M059J (cell line): Measurements from ENCODE around the gene NIBAN1. TPM values are rescaled to one million over a fixed set of nuclear protein-coding genes. Genes with fewer than 3 reads are reported as not detected.
"Not testable (repeated sequence)": the region's sequence is repeated elsewhere in the genome, so short reads cannot be mapped to it uniquely, and the experiment has no call there.

ENCODE experiments used
- DNase-seq: peaks from one replicate; pipeline ENCODE4 v3.0.0-alpha.2; 2012; ENCODE audit warnings: low read depth
- total RNA-seq: library from RNA; depleted of rRNA; stranded (reverse); fragments of >200 nt; shearing (Covaris generic); gene quantifications from 2 replicates; pipeline ENCODE4 v1.2.3, GENCODE V29; 2014; rRNA removed

Gene NIBAN1, protein sequence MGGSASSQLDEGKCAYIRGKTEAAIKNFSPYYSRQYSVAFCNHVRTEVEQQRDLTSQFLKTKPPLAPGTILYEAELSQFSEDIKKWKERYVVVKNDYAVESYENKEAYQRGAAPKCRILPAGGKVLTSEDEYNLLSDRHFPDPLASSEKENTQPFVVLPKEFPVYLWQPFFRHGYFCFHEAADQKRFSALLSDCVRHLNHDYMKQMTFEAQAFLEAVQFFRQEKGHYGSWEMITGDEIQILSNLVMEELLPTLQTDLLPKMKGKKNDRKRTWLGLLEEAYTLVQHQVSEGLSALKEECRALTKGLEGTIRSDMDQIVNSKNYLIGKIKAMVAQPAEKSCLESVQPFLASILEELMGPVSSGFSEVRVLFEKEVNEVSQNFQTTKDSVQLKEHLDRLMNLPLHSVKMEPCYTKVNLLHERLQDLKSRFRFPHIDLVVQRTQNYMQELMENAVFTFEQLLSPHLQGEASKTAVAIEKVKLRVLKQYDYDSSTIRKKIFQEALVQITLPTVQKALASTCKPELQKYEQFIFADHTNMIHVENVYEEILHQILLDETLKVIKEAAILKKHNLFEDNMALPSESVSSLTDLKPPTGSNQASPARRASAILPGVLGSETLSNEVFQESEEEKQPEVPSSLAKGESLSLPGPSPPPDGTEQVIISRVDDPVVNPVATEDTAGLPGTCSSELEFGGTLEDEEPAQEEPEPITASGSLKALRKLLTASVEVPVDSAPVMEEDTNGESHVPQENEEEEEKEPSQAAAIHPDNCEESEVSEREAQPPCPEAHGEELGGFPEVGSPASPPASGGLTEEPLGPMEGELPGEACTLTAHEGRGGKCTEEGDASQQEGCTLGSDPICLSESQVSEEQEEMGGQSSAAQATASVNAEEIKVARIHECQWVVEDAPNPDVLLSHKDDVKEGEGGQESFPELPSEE
- total RNA-seq, result 23.3 and 36.0 TPM in 2 replicates

DNA sequence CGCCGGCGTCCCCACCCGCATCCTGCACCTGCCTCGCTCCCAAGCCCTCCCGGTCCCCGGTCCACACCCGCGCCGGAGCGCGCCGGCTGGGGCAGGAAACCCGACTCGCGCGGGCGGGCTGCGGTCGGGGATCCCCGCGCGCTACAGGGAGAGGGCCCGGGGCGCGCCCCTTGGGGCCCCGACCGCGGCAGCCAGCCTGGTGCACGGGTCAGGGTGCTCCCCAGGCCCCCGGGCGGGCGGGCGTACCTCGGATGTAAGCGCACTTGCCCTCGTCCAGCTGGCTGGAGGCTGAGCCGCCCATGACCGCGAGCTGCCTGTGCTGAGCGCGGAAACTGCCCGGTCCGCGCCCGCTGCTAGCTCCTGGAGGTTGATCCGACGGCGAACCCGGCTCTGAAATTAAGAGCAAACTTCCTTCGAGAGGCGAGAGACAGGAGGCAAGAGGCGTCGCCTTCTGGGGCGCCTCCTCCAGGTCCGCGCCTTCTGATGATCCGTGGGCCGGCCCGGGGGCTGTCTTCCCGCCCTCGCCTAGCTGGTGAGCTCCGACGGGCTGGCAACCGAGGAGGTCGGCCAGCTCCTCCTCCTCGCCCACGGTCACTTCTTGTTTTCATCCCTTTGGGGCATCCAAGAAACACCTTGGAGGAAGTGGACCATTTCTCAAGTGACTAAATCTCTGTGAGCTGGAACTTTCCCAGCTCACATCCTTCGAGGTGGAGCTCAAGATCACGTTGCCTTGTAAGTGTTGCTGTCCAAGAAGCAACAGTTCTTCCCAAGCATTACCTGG is at the start of gene NIBAN1:
TSS of gene NIBAN1 (minus strand) at position 453 of the 781 bp plus-strand sequence. CDS start at position 301, 152 bp downstream.
- DNase-seq, result peak; percentile 82

DNA sequence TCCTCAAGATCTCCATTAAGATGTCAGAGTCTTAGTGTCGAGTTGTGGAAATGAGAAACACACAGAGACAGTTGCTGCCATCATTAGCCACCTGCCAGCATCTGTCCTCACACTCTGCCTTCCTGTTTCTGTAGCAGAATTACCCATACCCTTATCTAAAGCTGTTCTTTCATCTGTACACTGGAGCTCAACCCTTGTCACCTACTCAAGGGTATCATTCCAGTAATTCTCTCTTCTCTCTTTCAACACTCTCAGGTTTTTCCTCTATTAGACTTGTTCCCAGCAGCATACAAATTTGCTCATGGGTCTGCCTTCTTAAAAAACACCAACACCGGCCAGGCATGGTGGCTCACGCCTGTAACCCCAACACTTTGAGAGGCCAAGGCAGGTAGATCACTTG is 43.7 kb upstream of the NIBAN1 start:
- no peak for DNase-seq

DNA sequence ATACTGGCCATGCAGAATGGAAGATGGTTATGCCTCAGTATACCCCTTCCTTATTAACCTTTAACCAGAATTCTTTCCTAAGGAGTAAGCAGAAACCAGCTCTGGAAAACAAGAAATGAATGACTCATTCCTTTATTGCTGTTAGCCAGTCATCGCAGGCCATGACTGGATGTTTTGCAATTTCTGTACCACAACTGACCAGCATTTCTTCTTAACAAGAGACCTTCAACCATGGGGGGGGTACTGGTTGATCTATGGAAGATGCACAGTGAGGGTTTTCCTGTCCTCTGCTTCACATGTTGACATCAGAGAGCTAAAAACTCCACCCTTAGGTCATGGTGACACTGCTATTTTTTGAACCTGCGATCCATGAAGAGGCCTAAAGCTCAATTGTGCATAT is 43.0 kb upstream of the NIBAN1 start:
- DNase-seq, result peak; percentile 90

DNA sequence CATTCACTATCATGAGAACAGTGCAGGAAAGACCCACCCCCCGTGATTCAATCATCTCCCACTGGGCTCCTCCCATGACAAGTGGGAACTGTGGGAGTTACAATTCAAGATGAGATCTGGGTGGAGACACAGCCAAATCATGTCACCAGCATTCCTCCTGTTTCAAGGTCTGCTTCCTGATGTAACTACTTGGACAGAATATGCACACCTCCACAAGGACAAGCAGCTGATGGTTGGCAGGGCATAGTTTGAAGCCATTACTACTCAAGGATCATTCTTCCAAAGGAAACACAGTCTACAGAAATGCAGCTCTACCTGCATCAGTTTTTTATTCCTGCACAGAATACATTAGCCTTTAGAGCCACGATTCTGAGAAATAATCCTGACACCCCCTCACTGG is 42.6 kb upstream of the NIBAN1 start:
- peak; percentile 38 for DNase-seq

DNA sequence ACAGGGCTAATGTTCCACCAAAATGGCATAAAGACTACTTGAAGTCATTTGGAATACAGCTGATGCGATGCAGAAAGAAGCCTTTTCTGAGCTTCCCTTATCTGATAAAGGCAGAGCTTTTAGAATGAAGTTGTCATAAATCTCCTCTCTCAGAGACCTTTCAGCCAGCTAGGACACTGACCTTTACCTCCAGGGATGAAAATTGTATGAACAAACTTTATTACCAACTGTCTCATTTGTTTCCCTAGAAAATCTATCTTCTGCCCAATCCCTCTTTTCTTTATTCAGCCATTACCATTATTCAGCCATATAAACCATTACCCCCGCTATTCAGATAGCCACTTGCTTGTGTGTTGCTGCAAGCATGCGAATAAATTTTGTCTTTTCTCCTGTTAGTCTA is 41.3 kb upstream of the NIBAN1 start:
- DNase-seq, result no peak

DNA sequence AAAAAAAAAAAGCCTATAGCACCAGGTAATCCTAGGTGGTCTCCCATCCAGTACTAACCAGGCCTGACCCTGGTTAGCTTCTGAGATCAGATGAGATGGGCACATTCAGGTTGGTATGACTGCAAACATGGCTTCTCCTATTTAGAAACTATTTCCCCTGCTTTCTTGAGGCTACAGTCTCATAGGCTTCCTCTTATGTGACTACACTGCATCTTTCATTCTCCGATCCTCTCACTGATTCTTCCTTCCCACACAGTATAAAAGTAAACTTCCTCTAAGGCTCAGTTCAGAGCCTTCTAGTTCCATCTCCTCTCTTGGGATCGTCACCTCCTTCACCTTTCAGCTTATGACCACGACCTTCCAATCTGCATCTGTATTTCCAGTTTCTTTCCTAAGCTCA is 40.6 kb upstream of the NIBAN1 start:
- no peak for DNase-seq

DNA sequence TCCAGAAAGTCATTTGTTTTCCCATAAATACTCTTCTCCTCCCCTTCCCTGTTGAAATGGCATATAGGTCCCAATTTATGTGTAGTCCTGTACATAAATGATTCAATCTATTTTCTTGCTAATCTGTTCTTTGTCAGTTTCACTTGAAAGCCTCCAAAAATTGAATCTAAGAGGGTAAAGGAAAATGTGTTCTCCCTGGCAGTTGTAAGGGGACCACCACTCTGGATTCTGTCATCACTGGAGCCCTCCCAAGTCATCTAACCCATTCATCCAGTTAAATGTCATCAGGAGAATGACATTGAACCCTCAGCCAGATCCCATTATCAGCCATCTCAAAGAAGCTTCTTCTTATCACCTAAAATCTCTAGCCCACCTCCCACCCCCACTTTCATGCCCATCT is 36.1 kb upstream of the NIBAN1 start:
- no peak for DNase-seq

DNA sequence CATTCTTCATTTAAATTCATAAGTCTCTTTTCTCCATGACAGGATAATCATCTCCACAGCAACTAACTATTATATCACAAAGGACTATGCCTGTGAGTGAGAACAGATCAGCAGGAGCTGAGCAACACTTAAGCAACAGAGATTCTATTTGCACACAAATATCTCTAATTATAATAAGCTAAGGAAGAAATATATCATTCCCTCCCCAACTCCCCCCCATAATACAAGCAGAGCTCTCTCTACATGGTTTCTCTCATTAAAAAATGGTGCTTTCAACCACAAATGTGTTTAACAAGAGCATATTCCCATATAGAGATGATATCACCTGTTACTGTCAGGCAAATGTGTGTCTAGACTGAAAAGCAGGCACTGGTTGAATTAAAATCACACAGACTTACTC is 34.5 kb upstream of the NIBAN1 start:
- no peak for DNase-seq

DNA sequence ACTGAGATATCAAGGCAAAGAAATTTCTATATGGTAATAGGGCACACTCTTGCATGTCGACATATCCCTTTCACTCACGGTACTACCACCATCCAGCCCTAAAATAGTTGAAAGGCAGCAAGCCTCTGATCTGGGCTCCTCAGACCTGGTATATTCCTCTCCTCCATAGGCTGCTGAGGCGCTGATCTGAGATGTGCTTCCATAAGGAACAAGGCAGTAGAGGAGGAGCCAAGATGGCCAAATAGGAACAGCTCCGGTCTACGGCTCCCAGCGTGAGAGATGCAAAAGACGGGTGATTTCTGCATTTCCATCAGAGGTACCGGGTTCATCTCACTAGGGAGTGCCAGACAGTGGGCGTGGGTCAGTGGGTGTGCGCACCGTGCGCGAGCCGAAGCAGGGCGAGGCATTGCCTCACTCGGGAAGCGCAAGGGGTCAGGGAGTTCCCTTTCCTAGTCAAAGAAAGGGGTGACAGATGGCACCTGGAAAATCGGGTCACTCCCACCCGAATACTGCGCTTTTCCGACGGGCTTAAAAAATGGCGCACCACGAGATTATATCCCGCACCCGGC is 27.1 kb upstream of the NIBAN1 start:
- DNase-seq, result not testable (repeated sequence)

DNA sequence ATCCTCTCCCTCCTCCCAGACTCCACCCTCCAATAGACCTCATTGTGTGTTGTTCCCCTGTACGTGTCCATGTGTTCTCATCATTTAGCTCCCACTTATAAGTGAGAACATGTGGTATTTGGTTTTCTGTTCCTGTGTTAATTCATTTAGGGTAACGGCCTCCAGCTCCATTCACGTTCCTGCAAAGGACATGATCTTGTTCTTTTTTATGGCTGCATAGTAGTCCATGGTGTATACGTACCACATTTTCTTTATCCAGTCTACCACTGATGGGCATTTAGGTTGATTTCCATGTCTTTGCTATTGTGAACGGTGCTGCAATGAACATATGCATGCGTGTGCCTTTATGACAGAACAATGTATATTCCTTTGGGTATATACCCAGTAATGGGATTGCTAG is 25.7 kb upstream of the NIBAN1 start:
- not testable (repeated sequence) for DNase-seq

DNA sequence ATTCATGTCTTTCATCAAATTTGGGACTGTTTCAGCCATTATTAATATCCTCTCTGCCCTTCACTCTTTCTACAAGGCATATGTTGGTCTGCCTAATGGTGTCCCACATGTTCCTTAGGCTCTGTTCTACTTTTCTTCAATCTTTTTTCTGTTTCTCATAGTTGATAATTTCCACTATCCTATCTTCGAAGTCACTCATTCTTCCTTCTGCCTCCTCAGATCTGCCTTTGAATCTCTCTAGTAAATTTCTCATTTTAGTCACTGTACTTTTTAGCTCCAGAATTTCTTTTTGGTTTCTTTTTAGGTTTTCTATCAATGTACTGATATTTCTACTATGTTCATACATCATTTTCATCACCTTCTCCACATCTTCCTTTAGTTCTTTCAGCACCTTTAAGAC is 20.0 kb upstream of the NIBAN1 start:
- DNase-seq, result no peak

DNA sequence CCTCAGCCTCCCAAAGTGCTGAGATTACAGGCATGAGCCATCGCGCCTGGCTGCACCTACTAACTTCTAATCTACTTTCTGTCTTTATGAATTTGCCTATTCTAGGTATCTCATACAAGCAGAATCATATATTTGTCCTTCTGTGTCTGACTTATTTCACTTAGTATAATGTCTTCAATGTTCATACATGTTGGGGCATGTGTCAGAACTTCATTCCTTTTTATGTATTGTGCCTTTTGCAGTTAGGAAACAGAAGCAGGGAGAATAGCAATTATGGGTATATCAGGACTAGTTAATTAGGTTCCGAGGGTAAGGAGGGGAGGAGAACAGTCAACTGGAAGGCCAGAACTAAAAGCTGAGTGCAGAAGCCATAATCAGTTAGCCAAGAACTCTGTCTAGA is 18.0 kb upstream of the NIBAN1 start:
- no peak for DNase-seq

DNA sequence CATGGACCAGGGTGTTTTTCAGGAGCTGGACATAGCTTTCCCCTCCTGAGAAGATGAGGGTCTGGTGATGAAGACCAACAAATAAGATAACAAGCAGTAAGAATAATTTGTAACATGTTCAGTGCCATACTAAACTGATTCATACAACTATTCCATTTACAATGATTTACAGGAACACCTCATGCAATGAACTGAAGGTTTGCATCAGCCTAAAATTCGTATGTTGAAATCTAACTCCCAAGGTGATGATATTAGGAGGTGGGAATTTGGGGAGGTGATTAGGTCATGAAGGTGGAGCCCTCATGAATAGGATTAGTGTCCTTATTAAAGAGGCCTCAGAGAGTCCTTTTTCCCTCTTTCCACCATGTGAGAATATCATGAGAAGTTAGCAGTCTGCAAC is 15.9 kb upstream of the NIBAN1 start:
- no peak for DNase-seq

DNA sequence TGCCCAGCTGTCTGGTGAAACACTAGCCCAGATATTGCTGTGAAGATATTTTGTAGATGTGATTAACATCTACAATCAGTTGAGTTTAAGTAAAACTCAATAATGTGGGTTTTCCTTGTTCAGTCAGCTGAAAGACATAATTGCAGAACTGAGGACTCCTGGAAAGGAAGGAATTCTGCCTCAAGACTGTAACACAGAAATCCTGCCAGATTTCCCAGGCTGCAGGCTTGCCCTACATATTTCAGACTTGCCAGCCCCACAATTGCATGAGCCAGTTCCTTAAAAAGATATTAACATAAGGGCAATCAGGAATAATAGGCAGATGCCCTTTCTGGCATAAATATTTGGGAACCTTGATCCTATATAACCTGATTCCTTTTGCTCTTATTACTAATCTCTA is 14.2 kb upstream of the NIBAN1 start:
- no peak for DNase-seq

DNA sequence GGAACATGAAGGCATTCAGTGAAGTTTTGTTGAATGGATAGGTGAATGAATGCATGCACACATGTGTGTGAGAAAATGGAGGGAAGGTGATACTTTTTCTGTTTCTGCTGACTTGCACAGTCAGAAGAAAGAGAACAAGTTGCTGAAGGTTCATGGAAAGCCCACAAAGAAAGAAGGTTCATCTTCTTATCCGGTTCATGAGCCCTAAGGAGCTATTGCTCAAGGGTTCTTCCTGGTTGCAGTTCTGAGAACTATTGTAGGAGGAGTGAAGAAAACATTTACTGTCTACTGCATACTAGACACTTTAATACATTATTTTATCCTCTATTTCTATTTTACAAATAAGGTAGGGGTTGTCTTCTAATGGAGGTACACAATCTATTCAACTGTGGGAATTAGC is 13.4 kb upstream of the NIBAN1 start:
- DNase-seq, result no peak

DNA sequence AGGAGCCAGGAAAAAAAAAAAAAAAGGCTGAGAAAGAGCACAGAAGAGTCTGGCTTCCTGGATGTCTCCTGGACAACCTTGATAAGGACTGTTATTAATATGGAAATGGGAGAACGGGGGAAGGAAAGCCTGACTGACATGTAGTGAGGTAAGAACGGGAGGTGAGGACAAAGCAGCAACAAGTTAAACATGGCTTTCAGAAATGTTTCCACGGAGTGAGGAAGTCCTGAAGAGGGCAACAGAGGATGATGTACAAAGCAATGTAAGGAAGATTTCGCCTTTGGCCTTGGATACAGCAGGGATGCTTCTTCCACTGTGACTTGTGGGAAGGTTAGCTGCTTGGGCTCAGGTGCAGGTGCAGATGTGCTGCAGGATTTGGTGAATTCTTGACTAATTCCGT is 11.9 kb upstream of the NIBAN1 start:
- peak; percentile 50 for DNase-seq

DNA sequence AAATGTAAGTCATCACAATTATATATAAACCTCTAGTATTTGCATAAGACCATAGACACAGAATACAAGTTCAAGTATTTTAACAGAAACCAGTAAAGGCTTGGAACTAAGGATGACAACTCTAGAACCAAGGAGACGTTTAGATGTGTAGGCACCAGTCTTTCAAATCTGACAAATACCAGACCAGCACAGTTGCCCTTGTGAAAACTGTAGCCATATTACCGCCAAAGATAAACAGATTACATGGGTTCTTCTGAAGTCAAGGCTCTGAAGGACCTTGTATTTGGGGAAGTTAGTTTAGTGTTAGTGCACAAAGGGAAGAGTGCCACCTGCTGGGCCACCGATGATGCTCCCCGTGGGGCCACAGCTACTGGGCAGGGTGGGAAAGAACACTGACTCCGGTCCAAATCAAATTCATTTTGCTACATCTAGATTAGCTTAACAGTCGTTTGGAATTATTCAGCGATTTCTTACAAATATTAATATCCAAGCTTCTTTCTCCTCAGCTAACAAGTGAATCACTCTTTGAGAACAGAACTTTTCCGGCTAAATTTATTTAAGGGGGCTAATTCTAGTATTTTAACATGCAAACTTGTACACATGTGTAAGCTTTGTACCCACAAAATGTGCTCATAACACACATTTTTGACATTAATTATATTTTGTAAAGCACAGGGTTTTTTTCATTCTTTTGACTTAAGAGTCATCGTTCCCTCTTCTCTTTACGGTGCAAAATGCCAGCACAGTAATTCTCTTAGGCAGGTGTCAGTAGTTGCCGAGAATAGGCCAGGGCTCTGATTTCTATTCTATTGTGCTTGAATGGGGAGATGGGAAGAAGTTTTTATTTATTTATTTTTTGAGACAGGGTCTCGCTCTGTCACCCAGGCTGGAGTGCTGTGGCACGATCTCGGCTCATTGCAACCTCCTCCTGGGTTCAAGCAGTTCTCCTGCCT is 8.0 kb upstream of the NIBAN1 start:
- DNase-seq, result peak; percentile 74

DNA sequence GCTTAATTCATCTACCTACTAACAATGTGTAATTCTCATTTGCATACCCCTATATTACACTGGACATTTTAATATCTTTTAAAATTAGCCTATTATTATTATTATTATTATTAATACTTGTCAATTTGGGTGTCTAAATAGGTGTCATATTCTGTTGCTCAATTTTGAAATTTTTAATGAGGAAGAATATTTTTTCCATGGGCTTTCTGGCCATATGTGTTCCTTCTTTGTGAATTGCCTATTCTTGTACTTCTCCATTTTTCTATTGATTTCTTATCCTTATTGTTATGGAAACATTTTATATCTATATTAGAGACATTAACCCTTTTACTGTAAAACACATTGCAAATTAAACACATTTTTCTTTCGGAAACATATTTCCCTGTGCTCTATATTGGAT is 6.4 kb upstream of the NIBAN1 start:
- DNase-seq, result no peak

DNA sequence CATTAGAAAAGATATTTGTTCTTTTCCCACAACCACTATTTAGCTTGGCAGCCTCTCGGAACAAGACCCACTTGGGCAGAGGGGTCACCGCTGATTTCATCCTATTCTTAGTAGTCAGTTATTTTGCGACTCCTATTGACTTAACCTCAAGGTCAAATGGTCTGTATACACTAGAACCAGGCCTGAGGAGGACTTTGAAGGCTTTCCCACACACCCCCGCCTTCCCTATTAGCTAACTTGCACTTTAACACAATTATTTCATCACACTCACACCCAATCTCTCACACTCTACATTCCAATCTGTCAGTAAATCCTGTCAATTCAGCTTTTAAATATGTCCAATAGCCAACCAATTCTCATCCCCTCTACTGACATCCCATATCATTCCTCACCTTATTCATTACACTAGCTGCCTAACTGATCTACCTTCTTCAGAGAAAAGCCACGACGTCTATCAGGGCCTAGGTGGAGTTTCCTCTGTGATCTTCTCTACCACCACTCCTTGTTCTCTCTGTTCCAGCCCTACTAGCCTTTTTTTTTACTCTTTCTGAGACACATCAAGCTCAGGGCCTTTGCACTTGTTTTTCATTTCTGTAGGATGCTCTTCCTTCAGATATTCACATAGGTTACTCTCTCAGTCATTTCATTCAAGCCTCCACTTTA is 1.0 kb upstream of the NIBAN1 start:
- no peak for DNase-seq

DNA sequence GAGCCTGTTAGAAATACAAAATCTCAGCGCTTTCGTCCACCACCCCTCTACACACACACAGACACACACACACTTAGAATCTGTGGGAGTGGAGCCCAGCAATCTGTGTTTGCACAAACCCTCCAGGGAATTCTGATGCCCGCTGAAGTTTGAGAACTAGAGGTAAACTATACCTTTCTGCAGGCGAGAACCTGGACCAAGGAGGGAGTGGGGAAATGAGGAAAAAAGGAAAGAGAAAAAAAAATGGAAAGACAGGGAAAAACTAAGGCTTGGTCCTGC is 468 bp upstream of the NIBAN1 start:
- no peak for DNase-seq
